Measurements from ENCODE around the gene TMEM184B.

GRCh38 chr22:38300197-38300945 lies 27.6 kb upstream of the TMEM184B start:
- TF ChIP-seq CTCF (IDR thresholded peaks at IDR 0.05): no peak
- no peak for TF ChIP-seq POLR2A (IDR thresholded peaks at IDR 0.05)
